ENCODE data around the gene ZNF595.
"Not testable (repeated sequence)": the region's sequence is repeated elsewhere in the genome, so short reads cannot be mapped to it uniquely, and the experiment has no call there.

Gene ZNF595

GRCh38 chr4:43375-43774, 9.7 kb upstream of the ZNF595 start:
- intact Hi-C loops (cut with micrococcal nuclease); H3K4me1 Mint-ChIP-seq (ENCODE audit: low read depth); H3K4me3 Mint-ChIP-seq; H3K27ac Mint-ChIP-seq; H3K36me3 Mint-ChIP-seq (ENCODE audit: low read depth); H3K27me3 Mint-ChIP-seq: not testable (repeated sequence)
- peaks cover 12% of the 10 kb centered on the region for H3K9me3 Mint-ChIP-seq

DNA sequence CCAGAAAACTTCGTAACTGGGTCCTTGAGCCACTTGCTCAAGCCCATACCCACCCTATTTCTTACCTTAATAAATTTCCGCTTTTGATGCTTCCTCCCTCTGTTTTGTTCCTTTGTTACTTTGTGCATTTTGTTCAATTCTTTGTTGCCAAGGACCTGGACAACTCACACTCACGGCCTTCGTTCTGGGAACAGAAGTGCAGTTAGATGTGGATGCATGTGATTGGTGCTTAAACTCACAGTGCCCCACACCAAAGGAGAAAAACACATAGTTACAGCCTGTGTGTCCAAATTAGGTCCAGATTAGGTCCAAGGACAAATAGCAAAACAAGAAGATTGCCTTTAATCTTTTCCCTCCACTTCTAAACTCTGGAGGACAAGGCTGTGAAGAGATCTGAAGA, 1.9 kb upstream of the ZNF595 start:
- H3K27ac Mint-ChIP-seq; H3K9me3 Mint-ChIP-seq; H3K27me3 Mint-ChIP-seq; intact Hi-C loops (cut with micrococcal nuclease); H3K4me3 Mint-ChIP-seq; H3K36me3 Mint-ChIP-seq (ENCODE audit: low read depth); H3K4me1 Mint-ChIP-seq (ENCODE audit: low read depth): not testable (repeated sequence)

DNA sequence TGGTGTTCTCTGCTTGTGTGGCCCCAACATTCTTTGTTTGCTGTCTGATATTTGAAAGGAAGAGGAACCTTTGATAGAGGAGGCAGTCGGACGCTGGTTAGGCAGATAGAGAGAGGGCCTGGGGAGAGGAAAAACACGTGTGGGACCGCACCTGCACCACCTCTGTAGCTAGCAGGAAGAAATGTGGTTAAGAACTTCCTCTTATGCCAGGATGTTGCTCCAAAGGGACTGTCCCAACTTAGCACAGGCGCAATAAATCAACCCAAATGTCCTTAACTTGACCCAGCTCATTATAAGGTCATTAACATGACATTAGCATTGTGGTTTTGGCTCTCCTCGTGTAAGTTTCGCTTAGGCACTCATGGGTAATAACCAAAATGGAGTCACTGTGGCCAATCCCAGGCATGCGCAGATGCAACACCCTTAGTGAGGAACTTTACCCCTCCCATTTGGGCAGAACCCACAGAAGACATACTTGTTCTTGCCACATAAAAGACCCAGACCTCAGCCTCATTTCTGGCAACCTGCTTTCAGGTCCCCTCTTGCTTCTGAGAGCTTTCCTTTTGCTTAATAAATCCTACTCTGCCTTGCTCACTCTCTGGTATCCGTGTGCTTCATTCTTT, 1.4 kb upstream of the ZNF595 start:
- H3K4me1 Mint-ChIP-seq (ENCODE audit: low read depth); H3K27me3 Mint-ChIP-seq; H3K9me3 Mint-ChIP-seq; H3K36me3 Mint-ChIP-seq (ENCODE audit: low read depth); intact Hi-C loops (cut with micrococcal nuclease); H3K4me3 Mint-ChIP-seq; H3K27ac Mint-ChIP-seq: not testable (repeated sequence)

GRCh38 chr4:53521-53920, 400 bp downstream of the ZNF595 start:
- not testable (repeated sequence) for H3K27ac Mint-ChIP-seq; H3K4me1 Mint-ChIP-seq (ENCODE audit: low read depth); H3K27me3 Mint-ChIP-seq

GRCh38 chr4:64733-65132, 11.6 kb downstream of the ZNF595 start:
- H3K4me1 Mint-ChIP-seq (ENCODE audit: low read depth); H3K27ac Mint-ChIP-seq; intact Hi-C loops (cut with micrococcal nuclease); H3K27me3 Mint-ChIP-seq; H3K4me3 Mint-ChIP-seq: not testable (repeated sequence)
- peaks cover 14% of the 10 kb centered on the region for H3K9me3 Mint-ChIP-seq
- peaks cover 13% of the 10 kb centered on the region for H3K36me3 Mint-ChIP-seq (ENCODE audit: low read depth)

More at GRCh38 chr4:53521-53920, 400 bp downstream of the ZNF595 start:
- H3K4me3 Mint-ChIP-seq: peak overlapping the region; percentile 32
- H3K36me3 Mint-ChIP-seq (ENCODE audit: low read depth); intact Hi-C loops (cut with micrococcal nuclease); H3K9me3 Mint-ChIP-seq: not testable (repeated sequence)

- Mint-ChIP-seq H3K4me1 (ENCODE audit: low read depth) (no peaks in the 10 kb centered on the region), H3K4me3 (no peak overlapping the region), H3K36me3 (ENCODE audit: low read depth) (peaks cover 73% of the 10 kb centered on the region), H3K27me3 (no peaks in the 10 kb centered on the region), H3K27ac (no peak overlapping the region), H3K9me3 (peaks cover 76% of the 10 kb centered on the region)
- intact Hi-C loops (cut with micrococcal nuclease): no loop called here
Measured at GRCh38 chr4:71830-72229, 18.7 kb downstream of the ZNF595 start.

- Mint-ChIP-seq H3K4me3 (no peak overlapping the region), H3K27me3 (no peaks in the 10 kb centered on the region), H3K36me3 (ENCODE audit: low read depth) (peaks cover 51% of the 10 kb centered on the region), H3K4me1 (ENCODE audit: low read depth) (no peaks in the 10 kb centered on the region), H3K27ac (no peak overlapping the region), H3K9me3 (peaks cover 79% of the 10 kb centered on the region)
- intact Hi-C loops (cut with micrococcal nuclease): no loop called here
Measured at GRCh38 chr4:85951-86350, 32.8 kb downstream of the ZNF595 start.

GRCh38 chr4:86559-87324, 33.6 kb downstream of the ZNF595 start:
- intact Hi-C loops (cut with micrococcal nuclease); H3K4me1 Mint-ChIP-seq (ENCODE audit: low read depth); H3K27me3 Mint-ChIP-seq; H3K4me3 Mint-ChIP-seq; H3K27ac Mint-ChIP-seq: not testable (repeated sequence)
- Mint-ChIP-seq H3K36me3 (ENCODE audit: low read depth) (peaks cover 46% of the 10 kb centered on the region), H3K9me3 (peaks cover 80% of the 10 kb centered on the region)

DNA sequence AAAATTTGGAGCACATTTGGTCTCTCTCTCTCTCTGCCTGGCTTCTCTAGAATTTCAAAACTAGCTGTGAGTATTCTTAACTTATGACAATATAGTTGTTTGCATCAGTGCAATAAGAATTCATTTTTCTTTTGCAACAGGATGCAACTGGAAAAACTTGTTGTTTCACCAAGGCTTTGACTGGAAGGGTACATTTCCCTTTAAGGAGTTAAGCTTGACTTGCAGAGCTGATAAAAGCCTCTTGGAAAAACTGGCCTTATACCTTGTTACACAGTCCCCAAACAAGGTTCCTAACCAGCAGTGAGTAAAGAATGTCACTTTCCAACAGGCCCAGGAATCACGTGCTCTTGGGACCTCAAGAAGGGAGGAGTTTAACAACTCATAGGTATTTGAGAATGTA, 45.3 kb downstream of the ZNF595 start:
- Mint-ChIP-seq H3K36me3 (ENCODE audit: low read depth) (no peaks in the 10 kb centered on the region), H3K27me3 (no peaks in the 10 kb centered on the region), H3K27ac (no peak overlapping the region), H3K4me3 (no peak overlapping the region), H3K9me3 (peaks cover 92% of the 10 kb centered on the region), H3K4me1 (ENCODE audit: low read depth) (no peaks in the 10 kb centered on the region)
- intact Hi-C loops (cut with micrococcal nuclease): no loop called here

DNA sequence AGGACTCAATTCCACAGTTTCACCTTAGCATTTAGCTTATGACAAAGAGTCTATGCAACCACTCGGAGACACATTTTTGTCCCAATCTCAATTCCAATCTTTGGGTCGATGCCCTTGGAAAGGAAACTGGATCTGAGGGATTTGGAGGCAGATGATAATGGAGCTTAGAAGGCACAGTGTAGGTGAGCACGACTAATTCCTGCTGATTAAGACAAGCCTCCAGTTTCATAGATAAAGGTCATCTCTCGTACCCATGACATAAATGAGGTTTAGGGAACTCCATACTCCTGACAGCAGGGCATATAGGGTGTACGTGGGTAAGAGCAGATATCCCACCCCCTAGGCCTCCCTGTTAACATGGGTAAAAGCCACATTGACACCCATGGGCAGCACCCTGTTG, 46.7 kb downstream of the ZNF595 start:
- H3K27ac Mint-ChIP-seq: no peak overlapping the region
- no peaks in the 10 kb centered on the region for H3K4me1 Mint-ChIP-seq (ENCODE audit: low read depth)
- H3K27me3 Mint-ChIP-seq: peaks cover 3% of the 10 kb centered on the region
- intact Hi-C loops (cut with micrococcal nuclease): no loop called here
- H3K9me3 Mint-ChIP-seq: peaks cover 92% of the 10 kb centered on the region
- H3K4me3 Mint-ChIP-seq: no peak overlapping the region
- no peaks in the 10 kb centered on the region for H3K36me3 Mint-ChIP-seq (ENCODE audit: low read depth)

GRCh38 chr4:107083-107443, 53.9 kb downstream of the ZNF595 start:
- intact Hi-C loops (cut with micrococcal nuclease): no loop called here
- Mint-ChIP-seq H3K4me3 (no peak overlapping the region), H3K27ac (no peak overlapping the region), H3K4me1 (ENCODE audit: low read depth) (no peaks in the 10 kb centered on the region), H3K9me3 (peaks cover 95% of the 10 kb centered on the region), H3K36me3 (ENCODE audit: low read depth) (no peaks in the 10 kb centered on the region), H3K27me3 (peaks cover 48% of the 10 kb centered on the region)

DNA sequence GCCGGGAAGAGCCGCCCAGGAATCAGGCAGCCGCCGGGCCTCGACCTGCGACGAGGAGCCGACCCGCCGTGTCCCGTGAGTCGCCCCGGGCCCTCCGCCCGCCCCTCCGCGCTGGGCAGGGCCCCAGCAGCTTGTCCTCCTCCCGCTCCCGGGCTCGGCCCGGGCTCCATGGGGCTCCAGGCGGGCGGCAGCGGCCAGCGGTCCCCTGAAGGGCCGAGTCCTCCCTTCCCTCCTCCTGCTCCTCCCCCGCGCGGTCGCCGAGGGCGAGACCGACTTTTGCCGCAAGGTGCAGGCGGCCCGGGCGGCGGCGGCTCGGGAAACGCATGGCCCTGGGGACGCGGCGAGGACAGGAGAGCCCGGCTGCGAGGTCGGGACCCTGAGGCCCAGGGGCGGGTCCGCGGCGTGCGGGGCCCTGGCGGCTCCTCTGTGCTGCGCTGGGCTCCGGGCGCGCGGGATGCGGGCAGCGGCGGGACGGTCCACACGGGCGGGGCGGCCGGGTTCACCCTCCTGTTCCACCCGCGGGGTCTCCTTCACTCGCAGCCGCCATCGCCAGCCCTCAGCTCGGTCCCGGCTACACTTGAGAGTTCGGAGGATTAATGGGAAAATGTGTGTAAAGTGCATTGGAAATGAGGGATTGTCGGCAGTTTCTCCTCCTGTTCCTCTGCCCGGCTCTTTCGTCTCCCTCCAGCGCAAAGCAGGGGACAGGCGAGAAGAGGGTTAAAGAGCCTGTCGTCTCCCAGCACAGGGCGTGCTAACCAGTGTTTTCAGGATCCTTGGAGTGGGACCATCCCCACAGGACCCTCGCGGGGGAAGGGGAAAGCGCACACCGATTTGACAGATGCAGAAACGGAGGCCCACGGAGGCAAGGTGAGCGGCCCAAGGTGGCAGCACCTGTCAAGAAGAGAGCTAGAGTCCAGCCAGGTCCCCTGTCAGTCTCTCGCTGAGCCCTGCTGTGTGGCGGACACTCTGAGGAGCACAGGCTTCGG, 54.6 kb downstream of the ZNF595 start:
- Mint-ChIP-seq H3K27ac (no peak overlapping the region), H3K27me3 (peaks cover 48% of the 10 kb centered on the region), H3K4me3 (no peak overlapping the region), H3K36me3 (ENCODE audit: low read depth) (no peaks in the 10 kb centered on the region), H3K9me3 (peaks cover 95% of the 10 kb centered on the region), H3K4me1 (ENCODE audit: low read depth) (no peaks in the 10 kb centered on the region)
- intact Hi-C loops (cut with micrococcal nuclease): no loop called here

DNA sequence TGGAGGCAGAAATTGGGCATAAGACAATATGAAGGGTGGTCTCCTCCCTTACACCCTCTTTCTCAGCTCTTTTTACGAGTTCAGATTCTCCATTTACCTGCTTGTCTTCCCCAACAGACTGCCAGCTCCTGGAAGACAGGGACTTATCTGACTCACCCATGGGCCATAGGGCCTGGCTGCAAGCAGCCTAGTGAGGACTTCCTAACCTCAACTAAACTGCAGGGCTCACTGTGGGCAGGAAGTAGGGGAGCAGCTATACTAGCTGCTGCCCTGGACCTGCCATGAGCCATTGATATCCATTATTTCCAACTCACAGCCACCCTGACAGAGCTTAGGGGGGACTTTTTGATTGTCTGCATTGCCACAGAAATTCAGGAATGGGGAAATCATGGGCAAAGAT, 59.6 kb downstream of the ZNF595 start:
- intact Hi-C loops (cut with micrococcal nuclease): no loop called here
- Mint-ChIP-seq H3K27ac (no peak overlapping the region), H3K9me3 (peaks cover 84% of the 10 kb centered on the region), H3K27me3 (peaks cover 22% of the 10 kb centered on the region), H3K36me3 (ENCODE audit: low read depth) (no peaks in the 10 kb centered on the region), H3K4me3 (no peak overlapping the region), H3K4me1 (ENCODE audit: low read depth) (peaks cover 8% of the 10 kb centered on the region)

GRCh38 chr4:113732-114131, 60.6 kb downstream of the ZNF595 start:
- H3K27me3 Mint-ChIP-seq: peaks cover 12% of the 10 kb centered on the region
- no peak overlapping the region for H3K4me3 Mint-ChIP-seq
- intact Hi-C loops (cut with micrococcal nuclease): no loop called here
- peaks cover 84% of the 10 kb centered on the region for H3K9me3 Mint-ChIP-seq
- H3K27ac Mint-ChIP-seq: no peak overlapping the region
- H3K4me1 Mint-ChIP-seq (ENCODE audit: low read depth): peaks cover 8% of the 10 kb centered on the region
- no peaks in the 10 kb centered on the region for H3K36me3 Mint-ChIP-seq (ENCODE audit: low read depth)
